ENCODE measurements around the gene NKAIN4.

- TF ChIP-seq CTCF (IDR thresholded peaks at IDR 0.05 in 4 of 5, conservative IDR thresholded peaks at IDR 0.05 in 1 of 5): no peak
- TF ChIP-seq POLR2A (IDR thresholded peaks at IDR 0.05): no peak
Measured at GRCh38 chr20:63261060-63261794, 7.0 kb upstream of the NKAIN4 start.

All from gastrocnemius medialis (tissue), 4 donors.